ENCODE data around the gene FRS2.
"Not testable (repeated sequence)": the region's sequence is repeated elsewhere in the genome, so short reads cannot be mapped to it uniquely, and the experiment has no call there.

The FRS2 gene

GRCh38 chr12:69470189-69471075 is at the start of gene FRS2:
TSS of gene FRS2 (plus strand) at chr12:69470388. CDS start at chr12:69569031, 98,643 bp downstream.
- DNase-seq: peak; percentile 92

DNA sequence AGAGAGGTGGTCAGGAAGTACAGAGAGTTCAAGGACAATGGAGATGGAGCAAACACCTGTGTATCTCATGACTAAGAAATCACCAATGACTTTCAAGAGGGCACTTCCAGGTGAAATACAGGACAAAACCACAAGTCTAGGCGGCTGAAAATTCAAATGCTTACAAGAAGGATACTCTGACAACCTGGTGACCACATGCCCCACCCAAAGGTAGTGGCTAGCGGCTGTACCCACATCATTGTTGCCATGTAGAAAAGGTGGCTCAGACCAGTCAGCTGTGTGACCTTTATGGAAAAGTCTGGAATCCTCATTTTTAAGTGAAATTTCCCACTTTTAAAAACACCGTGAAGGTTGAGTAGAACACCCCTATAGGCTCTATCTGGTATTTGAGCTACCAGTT is 48.6 kb upstream of the FRS2 start:
- no peak for DNase-seq

DNA sequence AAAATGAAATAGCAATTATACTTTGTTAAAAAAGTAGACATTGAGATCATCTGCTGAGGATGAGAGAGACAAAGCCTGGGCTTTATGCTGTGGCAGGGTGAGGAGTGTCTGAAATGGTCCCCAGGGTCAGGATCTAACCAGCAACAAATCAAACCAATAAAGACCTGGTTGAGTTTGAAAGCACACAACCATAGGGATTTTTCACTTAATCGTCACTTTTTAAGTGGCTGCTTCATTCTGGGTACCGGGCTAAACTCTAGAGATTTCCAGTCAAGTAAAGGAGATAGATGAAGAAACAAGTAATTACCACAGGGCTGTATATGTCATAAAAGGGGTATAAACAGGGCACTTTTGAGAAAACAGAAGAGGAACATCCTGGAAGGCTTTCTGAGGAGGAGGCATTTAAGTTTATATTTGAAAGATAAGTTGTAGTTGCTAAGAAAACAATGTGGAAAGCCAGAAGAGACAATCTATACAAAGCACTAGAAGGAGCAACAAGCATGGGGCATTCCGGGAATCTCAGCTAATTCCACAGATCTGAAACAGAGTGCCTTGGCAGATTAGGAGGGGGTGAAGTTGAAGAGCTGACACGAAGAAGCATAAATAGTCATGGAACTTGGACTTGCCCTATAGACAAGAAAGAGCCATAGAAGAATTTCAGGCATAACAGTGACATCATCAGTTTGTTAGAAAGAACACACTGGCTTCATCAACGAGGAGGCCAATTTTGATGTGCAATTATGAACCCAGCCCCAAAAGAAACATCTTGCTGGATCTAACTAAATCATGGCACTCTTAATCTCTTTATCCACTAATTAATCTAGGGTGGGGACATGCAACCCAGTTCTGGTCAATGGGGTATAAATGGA is 46.9 kb upstream of the FRS2 start:
- DNase-seq: no peak

DNA sequence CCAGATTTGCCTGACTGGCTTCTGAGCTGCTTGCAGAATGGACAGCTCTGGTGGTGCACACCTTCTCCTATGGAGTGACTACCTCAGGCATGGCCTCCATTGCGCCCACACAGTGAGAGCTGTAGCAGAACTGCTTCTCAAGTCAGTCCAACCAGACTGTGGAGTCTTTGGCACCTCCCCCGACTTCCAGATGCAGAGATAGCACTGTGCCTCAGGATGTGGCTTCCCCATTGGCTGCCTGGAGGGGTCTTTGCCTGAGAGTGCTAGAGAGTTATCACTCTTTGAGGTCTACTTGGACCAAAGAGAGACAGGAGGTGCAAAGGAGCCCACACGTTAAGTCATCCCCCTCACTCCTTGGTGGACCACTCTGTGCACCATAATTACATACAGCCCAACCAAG is 44.8 kb upstream of the FRS2 start:
- no peak for DNase-seq

DNA sequence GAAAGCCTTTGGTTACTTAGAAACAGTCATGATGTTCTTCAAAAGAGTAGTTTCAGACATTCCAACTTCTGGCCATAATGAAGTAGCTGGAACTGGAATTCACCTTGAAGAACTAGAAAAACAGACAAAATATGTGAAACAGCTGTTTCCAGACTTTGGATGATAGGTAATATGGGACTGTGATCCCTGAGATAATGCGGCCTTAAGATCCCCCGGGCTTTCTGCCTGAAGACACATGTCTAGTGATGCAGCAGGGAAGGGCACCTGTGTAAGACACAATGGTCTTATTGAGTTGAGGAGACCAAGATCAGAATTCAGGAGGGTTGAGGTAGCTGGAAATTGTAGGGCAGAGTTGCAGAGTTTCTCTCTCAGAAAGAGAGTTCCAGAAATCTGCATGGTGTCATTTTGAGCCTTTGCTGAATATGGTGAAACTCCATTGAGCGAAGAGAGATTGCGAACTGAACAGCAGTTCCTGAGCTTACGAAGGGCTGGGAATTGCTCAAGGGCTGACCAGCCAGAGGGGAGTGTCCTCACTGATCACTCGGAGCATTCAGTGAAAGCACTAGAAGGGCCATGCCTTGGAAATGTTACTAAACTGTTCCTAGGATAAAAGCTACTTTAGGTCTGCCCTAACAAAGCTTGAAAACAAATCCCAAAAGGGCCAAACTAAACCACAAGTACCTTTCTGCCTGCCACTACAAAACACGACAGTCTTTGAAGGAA is 41.7 kb upstream of the FRS2 start:
- no peak for DNase-seq

DNA sequence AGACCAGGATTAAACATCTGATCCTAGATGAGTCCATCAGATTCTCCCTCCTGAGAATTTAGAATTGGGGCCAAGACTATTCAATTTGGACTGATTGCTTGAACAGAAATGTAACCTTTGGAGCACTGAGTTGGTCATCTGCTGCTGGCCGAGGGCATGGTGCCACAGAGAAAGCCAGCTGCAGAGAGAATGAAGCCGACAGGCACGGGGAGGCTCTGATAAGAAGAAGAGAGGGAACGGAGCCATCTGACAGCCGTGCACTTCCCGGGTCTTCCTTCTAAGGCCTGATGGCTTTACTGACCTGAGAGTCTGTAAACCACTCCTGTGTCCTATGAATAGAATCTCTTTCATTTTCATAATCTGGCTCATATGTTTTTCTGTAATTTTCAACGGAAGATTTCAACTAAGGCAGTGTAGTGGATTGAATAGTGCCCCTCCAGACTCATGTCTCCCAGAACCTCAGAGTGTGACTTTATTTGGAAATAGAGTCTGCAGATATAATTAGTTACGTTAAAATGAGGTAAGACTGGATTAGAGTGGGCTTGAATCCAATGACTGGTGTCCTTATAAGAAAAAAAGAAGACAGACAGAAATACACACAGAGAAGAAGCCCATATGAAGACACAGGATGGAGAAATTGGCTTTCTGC is 39.1 kb upstream of the FRS2 start:
- DNase-seq: no peak

GRCh38 chr12:69431591-69432222 is 38.5 kb upstream of the FRS2 start:
- DNase-seq: no peak

GRCh38 chr12:69433653-69434052 is 36.5 kb upstream of the FRS2 start:
- DNase-seq: no peak

DNA sequence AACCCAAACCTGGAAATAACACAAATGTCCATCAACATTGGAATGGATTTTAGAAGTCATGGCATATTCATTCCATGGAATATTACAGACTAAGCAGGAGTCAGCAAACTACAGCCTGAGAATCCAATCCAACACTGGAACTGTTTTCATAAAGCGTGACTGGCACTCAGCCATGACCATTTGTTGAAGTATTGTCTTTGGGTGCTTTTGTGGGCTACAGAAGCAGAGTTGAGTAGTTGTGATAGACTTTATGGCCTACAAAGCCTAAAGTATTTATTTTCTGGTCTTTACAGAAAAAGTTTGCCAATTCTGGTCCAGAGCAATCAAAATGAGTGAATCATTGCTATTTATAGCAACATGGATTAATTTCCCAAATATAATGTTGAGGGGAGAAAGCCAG is 34.5 kb upstream of the FRS2 start:
- no peak for DNase-seq

DNA sequence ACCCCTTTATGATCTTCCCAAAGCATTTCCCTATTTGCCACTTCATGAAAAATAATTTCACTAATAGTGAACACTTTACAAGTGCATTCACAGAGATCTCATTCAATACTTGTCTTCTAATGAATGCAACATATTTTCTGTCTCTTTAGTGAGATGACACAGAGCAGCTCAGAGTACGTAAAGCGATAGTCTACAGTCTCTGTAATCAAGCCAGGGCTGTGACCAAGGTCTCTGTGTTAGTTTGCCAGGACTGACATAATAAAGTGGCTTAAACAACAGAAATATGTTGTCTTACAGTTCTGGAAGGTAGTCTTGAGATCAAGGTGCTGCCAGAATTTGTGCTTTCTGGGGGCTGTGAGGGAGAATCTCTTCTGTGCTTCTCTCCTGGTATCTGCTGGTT is 33.1 kb upstream of the FRS2 start:
- no peak for DNase-seq

DNA sequence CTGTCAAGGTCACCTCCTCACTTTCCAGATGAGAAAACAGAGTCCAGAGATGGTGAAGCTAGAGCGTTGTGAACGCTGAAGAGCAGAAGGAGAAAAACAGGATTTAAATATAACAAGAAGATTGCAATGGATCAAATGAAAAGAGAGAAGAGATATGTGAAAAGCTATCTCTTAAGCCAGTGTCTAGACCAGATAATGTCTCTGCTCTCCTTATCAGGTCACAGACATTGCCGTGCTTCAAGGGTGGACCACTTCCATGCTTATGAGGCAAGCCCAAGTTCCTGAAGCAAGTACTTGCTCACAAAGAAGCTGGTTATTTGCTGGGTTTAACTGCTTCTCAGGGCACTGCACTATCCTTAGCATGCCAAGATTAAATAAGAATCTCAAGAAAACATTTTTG is 31.6 kb upstream of the FRS2 start:
- no peak for DNase-seq

- DNase-seq: no peak
Measured at GRCh38 chr12:69440016-69440415, 30.2 kb upstream of the FRS2 start.

DNA sequence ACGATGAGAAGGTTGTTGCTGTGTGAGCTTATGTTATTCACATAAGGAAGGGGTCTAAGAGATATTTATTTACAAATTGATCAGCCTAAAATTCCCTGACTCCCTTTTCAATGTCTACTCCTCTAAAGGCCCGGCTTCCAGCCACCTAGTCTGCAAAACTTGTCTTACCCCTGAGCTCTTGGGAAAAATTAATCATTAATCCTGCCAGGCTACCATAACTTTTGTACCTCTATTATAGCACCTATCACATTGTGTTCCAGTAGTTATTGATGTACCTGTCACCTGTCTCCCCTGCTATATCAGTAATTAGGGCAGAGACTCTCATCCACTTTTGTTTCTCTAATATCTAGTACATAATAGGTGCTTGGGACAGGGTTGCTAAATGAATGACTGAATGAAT is 29.3 kb upstream of the FRS2 start:
- no peak for DNase-seq

DNA sequence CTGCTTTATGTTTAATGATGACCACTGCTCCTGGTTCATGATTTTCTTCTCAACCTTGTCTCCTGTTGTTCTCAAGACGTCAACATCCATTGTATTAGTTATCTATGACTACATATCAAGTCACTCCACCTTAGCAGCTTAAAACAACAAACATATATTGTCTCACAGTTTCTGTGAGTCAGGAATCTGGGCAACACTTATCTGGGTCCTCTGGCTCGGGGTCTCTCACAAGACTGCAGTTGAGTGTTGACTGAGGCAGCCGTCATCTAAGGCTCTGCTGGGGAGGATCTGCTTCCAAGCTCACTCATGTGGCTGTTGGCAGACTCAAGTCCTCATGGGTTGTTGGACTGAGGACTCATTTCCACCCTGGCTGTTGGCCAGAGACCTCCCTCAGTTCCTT is 27.3 kb upstream of the FRS2 start:
- DNase-seq: no peak

GRCh38 chr12:69443916-69444315 is 26.3 kb upstream of the FRS2 start:
- DNase-seq: no peak

DNA sequence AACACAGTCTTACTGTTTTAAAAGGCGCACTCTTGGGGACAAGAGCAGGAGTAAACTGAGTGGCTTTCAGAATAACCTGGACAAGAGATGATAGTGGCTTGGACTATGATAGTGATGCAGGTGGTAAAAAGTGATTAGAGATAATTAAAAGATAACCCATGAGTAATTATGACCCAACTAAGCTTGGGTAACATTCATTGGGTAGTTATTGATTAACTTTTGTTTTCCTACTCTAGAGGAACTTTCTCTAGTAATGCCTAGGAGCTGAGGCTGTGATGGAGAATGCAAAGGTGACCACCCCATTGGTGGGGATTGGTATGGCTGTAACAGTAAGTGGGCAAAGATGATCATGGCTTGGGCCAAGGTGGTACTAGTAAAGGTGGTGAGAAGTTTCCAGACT is 22.3 kb upstream of the FRS2 start:
- no peak for DNase-seq

DNA sequence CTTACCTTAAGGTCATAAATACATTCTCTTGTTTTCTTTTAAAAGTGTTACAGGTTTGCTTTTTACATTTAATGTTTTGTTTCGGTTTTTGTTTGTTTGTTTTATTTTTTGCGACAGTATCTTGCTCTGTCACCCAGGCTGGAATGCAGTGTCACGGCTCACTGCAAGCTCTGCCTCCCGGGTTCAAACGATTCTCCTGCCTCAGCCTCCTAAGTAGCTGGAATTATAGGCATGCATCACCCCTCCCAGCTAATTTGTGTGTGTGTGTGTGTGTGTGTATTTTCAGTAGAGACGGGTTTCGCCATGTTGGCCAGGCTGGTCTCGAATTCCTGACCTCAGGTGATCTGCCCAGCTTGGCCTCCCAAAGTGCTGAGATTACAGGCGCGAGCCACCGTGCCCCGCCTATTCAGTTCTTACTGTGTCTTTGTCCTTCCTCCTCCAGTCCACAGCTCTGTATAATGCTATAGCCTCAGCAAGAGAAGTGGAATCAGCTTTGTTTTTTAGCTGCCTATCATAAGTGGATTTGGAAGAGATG is 17.5 kb upstream of the FRS2 start:
- DNase-seq: not testable (repeated sequence)

DNA sequence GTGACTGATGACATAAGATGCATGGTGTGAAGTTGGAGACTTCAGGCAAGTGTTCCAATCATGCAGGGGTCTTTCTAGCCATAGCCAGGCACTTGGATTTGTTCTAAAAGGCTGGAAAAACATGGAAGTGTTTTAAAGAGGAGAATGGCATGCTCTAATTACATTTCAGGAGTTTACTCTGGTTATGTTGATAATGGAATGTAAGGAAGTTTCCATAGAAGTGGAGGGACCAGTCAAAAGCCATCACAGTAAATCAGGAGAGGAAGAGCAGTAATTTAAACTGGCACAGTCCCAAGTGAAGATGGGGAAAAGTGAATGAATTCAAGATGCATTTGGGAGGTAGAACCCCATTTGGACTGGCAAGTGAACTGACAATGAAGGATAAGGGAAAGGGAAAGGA is 13.9 kb upstream of the FRS2 start:
- DNase-seq: no peak

DNA sequence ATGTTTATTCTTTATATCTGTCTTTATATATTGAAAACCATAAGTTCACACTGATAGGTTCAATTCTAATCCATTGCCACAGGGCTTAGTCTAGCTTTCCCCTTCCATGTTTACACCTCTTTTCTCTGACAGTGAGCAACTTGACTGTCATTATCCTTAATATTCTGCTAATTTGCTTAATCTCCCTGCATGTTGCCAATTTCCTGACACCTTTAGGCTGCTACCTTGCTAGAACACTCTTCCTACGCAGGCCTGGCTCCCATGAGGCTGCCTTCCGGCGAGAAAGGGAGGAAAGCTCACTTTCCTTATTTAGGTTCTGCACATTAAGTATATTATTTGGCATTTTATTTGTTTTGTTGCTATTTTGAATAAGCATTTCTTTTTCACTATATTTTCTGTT is 12.8 kb upstream of the FRS2 start:
- DNase-seq: no peak

- DNase-seq: no peak
Measured at GRCh38 chr12:69459477-69459876, 10.7 kb upstream of the FRS2 start.

GRCh38 chr12:69464428-69464827 is 5.8 kb upstream of the FRS2 start:
- DNase-seq: no peak

DNA sequence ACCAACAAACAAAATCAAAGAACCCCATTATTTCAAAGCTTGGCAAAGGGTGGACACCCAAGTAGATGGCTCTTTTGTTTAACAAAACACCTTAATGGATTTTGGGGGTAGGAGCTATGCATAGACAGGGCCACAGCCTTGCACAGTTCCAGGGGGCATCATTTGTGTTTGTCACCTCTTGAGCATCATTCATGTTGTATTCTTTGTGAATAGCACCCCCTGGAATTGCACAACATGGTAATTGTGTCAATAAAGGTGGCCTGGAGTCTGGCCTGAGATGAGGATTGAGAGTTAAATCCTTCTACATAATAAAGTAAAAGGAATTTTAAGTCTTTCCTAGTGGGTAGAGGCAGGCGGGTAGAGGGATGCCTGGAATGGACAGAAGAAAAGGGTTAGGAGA is 3.3 kb upstream of the FRS2 start:
- no peak for DNase-seq

All from activated CD8-positive, alpha-beta memory T cell treated with anti-CD3 and anti-CD28 coated beads for 24 hours (primary cell).